Heart left ventricle (tissue), 16 donors: ENCODE results near the gene TMC2. TPM values are rescaled to one million over a fixed set of nuclear protein-coding genes. Genes with fewer than 3 reads are reported as not detected.
"Not testable (repeated sequence)": the region's sequence is repeated elsewhere in the genome, so short reads cannot be mapped to it uniquely, and the experiment has no call there.

Experiments
- ATAC-seq, 4 donors: fragments of 200-7000 bp; cut with Tn5 transposase; one replicate each; pipeline ENCODE4 v1.9.1; 2020 to 2022; ENCODE audit warnings: moderate library complexity in 4 of 4, mild to moderate bottlenecking in 3 of 4, moderate number of reproducible peaks in 1 of 4
- DNase-seq, 5 donors: peaks; one replicate each; pipeline ENCODE4 v3.0.0-alpha.2; 2020
- H3K27ac ChIP-seq, 12 donors: fragments of 200-600 bp; sonication (generic) in 4 of 12; one replicate each; pipeline versions ENCODE4 v1.5.0 to v1.8.0; 2016 to 2022; ENCODE audit warnings: mild to moderate bottlenecking in 2 of 12
- H3K27me3 ChIP-seq, 9 donors: fragments of 200-600 bp; sonication (generic) in 2 of 9; one replicate each; pipeline versions ENCODE4 v1.5.1 to v1.8.0; 2016 to 2022; ENCODE audit warnings: mild to moderate bottlenecking in 3 of 9
- H3K36me3 ChIP-seq, 9 donors: fragments of 200-600 bp; sonication (generic) in 2 of 9; one replicate each; pipeline versions ENCODE4 v1.5.0 to v1.8.0; 2018 to 2022; ENCODE audit warnings: mild to moderate bottlenecking in 2 of 9
- H3K4me1 ChIP-seq, 12 donors: fragments of 200-600 bp; sonication (generic) in 4 of 12; one replicate each; pipeline versions ENCODE4 v1.5.0 to v1.8.0; 2016 to 2022; ENCODE audit warnings: mild to moderate bottlenecking in 3 of 12
- H3K4me3 ChIP-seq, 12 donors: fragments of 200-600 bp; sonication (generic) in 4 of 12; one replicate each; pipeline versions ENCODE4 v1.5.0 to v1.8.0; 2017 to 2022; ENCODE audit warnings: mild to moderate bottlenecking in 9 of 12, moderate library complexity in 4 of 12
- H3K9me3 ChIP-seq, 12 donors: fragments of 200-600 bp; sonication (generic) in 4 of 12; one replicate each; pipeline versions ENCODE4 v1.5.0 to v1.8.0; 2016 to 2022; ENCODE audit warnings: mild to moderate bottlenecking in 1 of 12
- CTCF ChIP-seq, 12 donors: fragments of 200-600 bp; sonication (generic) in 4 of 12; IDR thresholded peaks; one replicate each; pipeline versions ENCODE4 v1.5.0 to v1.8.0; 2018 to 2022; ENCODE audit warnings: antibody characterized with exemption in 12 of 12, mild to moderate bottlenecking in 5 of 12
- POLR2A ChIP-seq, 2 donors: fragments of 450-650 bp; IDR thresholded peaks; one replicate each; pipeline ENCODE4 v1.6.1; 2017; ENCODE audit warnings: antibody characterized with exemption in 2 of 2, mild to moderate bottlenecking in 2 of 2, moderate library complexity in 2 of 2
- WGBS, 4 donors: extraction: QIAGEN DNeasy Blood & Tissue Kit in 2 of 4; methylation state at CpG; one replicate each; pipeline versions ENCODE4 v1.1.5 to v1.1.7; 2013 to 2018; 5-methylcytosine and 5-hydroxymethylcytosine counted together
- intact Hi-C, 10 donors: fragments of 100-400 bp; cut with DNase I; formaldehyde crosslinking; loops; one replicate each; pipeline versions ENCODE4 v1.11.1 to v1.14.2; 2022
- polyA plus RNA-seq, 2 donors: library from polyadenylated mRNA; stranded (reverse); fragments of 200-250 nt; gene quantifications; one replicate each; pipeline ENCODE4 v1.2.3, GENCODE V29; 2013
- total RNA-seq, 9 donors: library from RNA; depleted of rRNA in 2 of 9; stranded (reverse); fragments of >200 nt in 2 of 9; fragmentation: NEBNext Ultra II Directional in 3 of 9; extraction: Animal tissue kit (Norgen Biotek cat#: 25700) in 3 of 9; gene quantifications; one replicate each; pipeline versions ENCODE4 v1.1.0 to v1.2.4, GENCODE V29; 2016 to 2023
- donor health status: ischemic (EF 13 %, LVEDD 7.1; RV severe dilation, severe dysfunction).
- donor health status: healthy with polysubstance abuse.
- donor health status: DM: no; HTN: yes; CAD: no.
- donor health status: DM: no; HTN: no; CAD: no.
- donor health status: ischemic (EF 25% LVEDD 6.9; RV normal size, moderate dysfunction).
- donor health status: ischemic (EF 25% LVEDD 5.7; RV mildly dilated, moderate dysfunction).
- donor health status: healthy.
- donor health status: DM: yes; HTN: yes; CAD: no.
- donor health status: ischemic (EF 35%, LVEDD 5.7; RV mildly dilated, moderate dysfunction).
- donor health status: nonischemic (EF 11% LVEDD 7.7; RV severe dilation, severe dysfunction).
- donor health status: DM: yes; HTN: yes; CAD: no.
- donor health status: PGD.
- donor health status: ischemic (EF 29% LVEDD 5.4; RV normal size, mild dysfunction).
- donor health status: nonischemic (EF 23%, LVEDD 6.1; RV moderate dilation, normal function).

The TMC2 gene
- total and polyA plus RNA-seq, 11 donors, result not detected

GRCh38 chr20:2680046-2680445, 143.7 kb downstream of the TMC2 start:
- DNase-seq (no peak), ATAC-seq (no peak)
- TF ChIP-seq POLR2A (IDR thresholded peaks at IDR 0.05) (no peak), CTCF (IDR thresholded peaks at IDR 0.05) (no peak)
- Histone ChIP-seq H3K4me3 (no peak overlapping the region), H3K27ac (no peak overlapping the region), H3K36me3 (no peaks in the 10 kb centered on the region), H3K27me3 (peaks cover 0 to 5% (median 0%) of the 10 kb centered on the region in 9 donors), H3K9me3 (no peaks in the 10 kb centered on the region), H3K4me1 (no peaks in the 10 kb centered on the region)
- intact Hi-C loops, result loop anchor here in 1 of 10 donors (10.0 kb wide), 1 partner anchor 65 kb away; no protein-coding TSS in a partner anchor
- 78 to 87% (median 81%) methylated on average over 4 of the region's 4 CpGs for WGBS, 4 donors

- not testable (repeated sequence) for H3K27me3 ChIP-seq, H3K4me1 ChIP-seq, H3K36me3 ChIP-seq, DNase-seq, H3K9me3 ChIP-seq, H3K4me3 ChIP-seq, H3K27ac ChIP-seq, ATAC-seq
- intact Hi-C loops, result loop anchor here in 1 of 10 donors (10.0 kb wide), 1 partner anchor 63 kb away; no protein-coding TSS in a partner anchor
- WGBS, 4 donors, result 80 to 94% (median 89%) methylated on average over 3 of the region's 3 CpGs
These were observed 145.7 kb downstream of the TMC2 start for GRCh38 chr20:2682040-2682439.

DNA sequence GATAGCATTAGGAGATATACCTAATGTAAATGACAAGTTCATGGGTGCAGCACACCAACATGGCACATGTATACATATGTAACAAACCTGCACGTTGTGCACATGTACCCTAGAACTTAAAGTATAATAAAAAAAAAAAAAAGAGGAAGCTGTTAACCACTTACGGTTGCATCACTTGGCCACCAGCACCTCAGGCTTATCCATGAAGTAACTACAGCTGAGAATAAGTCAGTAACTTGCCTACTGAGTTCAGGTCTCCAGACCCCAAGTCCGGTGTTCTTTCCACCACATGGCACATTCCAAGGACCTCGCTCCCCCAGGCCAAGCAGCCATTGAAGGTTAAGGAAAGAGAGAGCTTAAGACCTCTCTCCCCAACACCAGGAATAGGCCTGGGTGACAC, 148.4 kb downstream of the TMC2 start:
- peaks cover 0 to 15% (median 0%) of the 10 kb centered on the region in 9 donors for H3K27me3 ChIP-seq
- DNase-seq, H3K27ac ChIP-seq, H3K36me3 ChIP-seq, H3K9me3 ChIP-seq, H3K4me1 ChIP-seq, H3K4me3 ChIP-seq, ATAC-seq: not testable (repeated sequence)
- intact Hi-C loops, result loop anchor here in 2 of 10 donors (5.0 to 10.0 kb wide), 2 partner anchors 60 to 157 kb away; partner anchors contain the start of genes PCED1A (in 1 of the 2) and VPS16 (in 1 of the 2)
- WGBS, 4 donors, result 76 to 90% (median 86%) methylated on average over 4 of the region's 4 CpGs

DNA sequence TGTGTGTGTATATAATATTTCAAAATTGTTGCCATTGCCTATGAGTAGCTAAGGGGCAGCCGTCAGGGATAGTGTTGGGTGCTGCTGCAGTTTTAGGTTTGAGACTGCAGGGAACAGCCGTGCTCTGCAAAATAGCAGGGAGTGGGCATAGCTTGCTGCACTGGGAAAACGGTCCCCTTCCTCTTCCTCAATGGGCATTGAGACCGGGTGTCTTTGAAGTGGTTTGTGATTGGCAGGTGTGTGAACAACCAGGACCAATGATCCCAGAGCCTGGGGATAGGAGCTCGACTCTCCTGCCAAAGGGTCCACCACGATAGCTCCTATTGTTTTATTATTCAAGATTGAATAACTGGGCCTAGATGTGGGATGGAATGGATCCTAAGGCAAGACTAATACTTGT, 151.1 kb downstream of the TMC2 start:
- DNase-seq (no peak), ATAC-seq (no peak)
- Histone ChIP-seq H3K4me3 (no peak overlapping the region), H3K27me3 (peaks cover 0 to 16% (median 0%) of the 10 kb centered on the region in 9 donors), H3K27ac (no peak overlapping the region), H3K4me1 (peaks cover 0 to 13% (median 4%) of the 10 kb centered on the region in 12 donors), H3K36me3 (no peaks in the 10 kb centered on the region), H3K9me3 (no peaks in the 10 kb centered on the region)
- 37 to 52% (median 43%) methylated on average over 6 of the region's 6 CpGs for WGBS, 4 donors
- intact Hi-C loops, result loop anchor here in 2 of 10 donors (5.0 to 10.0 kb wide), 2 partner anchors 57 to 155 kb away; partner anchors contain the start of genes PCED1A (in 1 of the 2) and VPS16 (in 1 of the 2)
- no peak for TF ChIP-seq CTCF (IDR thresholded peaks at IDR 0.05)
- TF ChIP-seq POLR2A (IDR thresholded peaks at IDR 0.05), result no peak

DNA sequence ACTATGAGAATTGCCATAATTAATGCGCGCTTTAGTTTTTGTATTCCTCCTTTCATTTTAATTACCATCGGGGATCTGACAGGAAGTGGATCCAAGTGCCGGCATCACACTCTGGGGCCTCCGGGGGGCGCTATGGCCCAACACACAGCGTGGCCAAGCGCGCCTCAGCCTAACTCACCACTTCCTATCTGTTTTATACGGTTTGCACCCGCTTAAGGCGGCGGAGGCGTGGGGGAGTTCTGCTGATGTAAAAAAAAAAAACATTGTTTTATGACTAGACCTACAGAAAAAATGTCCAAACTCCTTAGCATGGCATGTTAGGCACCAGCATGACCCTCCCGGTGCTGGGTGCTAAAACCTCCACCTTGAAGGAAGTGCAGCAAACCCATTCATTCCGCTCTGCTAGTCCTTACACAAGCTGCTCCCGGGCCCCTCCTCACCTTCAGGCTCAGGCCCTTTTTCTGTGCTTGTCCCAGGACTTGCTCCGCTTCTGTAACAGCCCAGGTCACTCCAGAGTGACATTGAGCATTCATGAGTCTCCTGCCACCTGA, 151.7 kb downstream of the TMC2 start:
- TF ChIP-seq CTCF (IDR thresholded peaks at IDR 0.05), result peak; percentile 43 to 77 (median 58)
- TF ChIP-seq POLR2A (IDR thresholded peaks at IDR 0.05), result no peak
- no peaks in the 10 kb centered on the region for H3K9me3 ChIP-seq
- H3K27ac ChIP-seq, result no peak overlapping the region
- peaks cover 0 to 13% (median 4%) of the 10 kb centered on the region in 12 donors for H3K4me1 ChIP-seq
- intact Hi-C loops, result loop anchor here in 3 of 10 donors (2.0 to 10.0 kb wide), 4 partner anchors 55 to 313 kb away; partner anchors contain the start of genes PCED1A (in 1 of the 3) and VPS16 (in 1 of the 3)
- H3K4me3 ChIP-seq, result no peak overlapping the region
- ATAC-seq (peak in 3 of 4 donors; percentile 48 to 71 (median 63)), DNase-seq (peak in 3 of 5 donors; percentile 34 to 69 (median 40))
- no peaks in the 10 kb centered on the region for H3K36me3 ChIP-seq
- 24 to 33% (median 26%) methylated on average over 18 of the region's 18 CpGs for WGBS, 4 donors
- H3K27me3 ChIP-seq, result peaks cover 0 to 16% (median 0%) of the 10 kb centered on the region in 9 donors
